Testis (tissue), 3 donors: ENCODE results near the gene BOD1L1. TPM values are rescaled to one million over a fixed set of nuclear protein-coding genes. Genes with fewer than 3 reads are reported as not detected.

ENCODE experiments used
- DNase-seq: peaks from one replicate; pipeline ENCODE4 v3.0.0-alpha.2; 2019
- H3K27ac ChIP-seq, 2 donors: fragments of 200-600 bp; sonication (generic); one replicate each; pipeline ENCODE4 v1.5.1; 2019
- H3K27me3 ChIP-seq: fragments of 200-600 bp; sonication (generic); one replicate; pipeline ENCODE4 v1.5.1; 2019
- H3K36me3 ChIP-seq: fragments of 200-600 bp; sonication (generic); one replicate; pipeline ENCODE4 v1.5.1; 2017; ENCODE audit warnings: low read depth; ENCODE audit errors: missing control alignments
- H3K4me1 ChIP-seq: fragments of 200-600 bp; sonication (generic); one replicate; pipeline ENCODE4 v1.5.1; 2019
- H3K4me3 ChIP-seq, 2 donors: fragments of 200-600 bp; sonication (generic); one replicate each; pipeline ENCODE4 v1.5.1; 2017 to 2019
- H3K9me3 ChIP-seq: fragments of 200-600 bp; sonication (generic); one replicate; pipeline ENCODE4 v1.5.1; 2017
- POLR2A ChIP-seq: fragments of 450-650 bp; IDR thresholded peaks from one replicate; pipeline ENCODE4 v1.6.1; 2017; ENCODE audit warnings: antibody characterized with exemption, mild to moderate bottlenecking, moderate library complexity
- WGBS, 2 donors: methylation state at CpG; one replicate each; pipeline ENCODE4 v1.1.5; 2018; 5-methylcytosine and 5-hydroxymethylcytosine counted together
- intact Hi-C: fragments of 100-400 bp; cut with DNase I; formaldehyde crosslinking; loops from one replicate; pipeline ENCODE4 v1.15.1; 2023; ENCODE audit warnings: low total_unique reads
- polyA plus RNA-seq: library from polyadenylated mRNA; stranded (reverse); fragments of 350-450 nt; fragmentation: Illumina TruSeq; extraction: RNeasy Lipid Tissue Mini Kit (QIAGEN cat#74804); gene quantifications from one replicate; pipeline ENCODE4 v1.2.3, GENCODE V29; 2014; ENCODE audit warnings: low read depth, low replicate concordance; ENCODE audit not compliant: insufficient read depth
- total RNA-seq, 2 donors: library from RNA; depleted of rRNA; stranded (reverse); fragments of >200 nt; gene quantifications; one replicate each; pipeline ENCODE4 v1.2.3, GENCODE V29; 2016
- TF ChIP-seq, protein P1 (sequence below), 3 experiments: fragments of 450-650 bp in 2 of 3; fragments of 200-600 bp in 1 of 3; sonication (generic) in 1 of 3; IDR thresholded peaks; one replicate each; pipeline ENCODE4 v1.5.1; 2016 to 2019; ENCODE audit warnings: antibody characterized with exemption in 3 of 3, mild to moderate bottlenecking in 2 of 3, moderate library complexity in 1 of 3

The BOD1L1 gene
- total and polyA plus RNA-seq, 3 donors from 2014 or later: 14.7 to 108 (median 98.1) TPM

GRCh38 chr4:13537011-13537831 lies 90.3 kb downstream of the BOD1L1 start:
- WGBS, 2 donors: 7 to 12% methylated on average over 30 to 34 of the region's 34 CpGs
- no peak overlapping the region for H3K27ac ChIP-seq
- no peaks in the 10 kb centered on the region for H3K36me3 ChIP-seq
- peaks cover 6% of the 10 kb centered on the region for H3K27me3 ChIP-seq
- DNase-seq: no peak
- TF ChIP-seq, protein P1, sequence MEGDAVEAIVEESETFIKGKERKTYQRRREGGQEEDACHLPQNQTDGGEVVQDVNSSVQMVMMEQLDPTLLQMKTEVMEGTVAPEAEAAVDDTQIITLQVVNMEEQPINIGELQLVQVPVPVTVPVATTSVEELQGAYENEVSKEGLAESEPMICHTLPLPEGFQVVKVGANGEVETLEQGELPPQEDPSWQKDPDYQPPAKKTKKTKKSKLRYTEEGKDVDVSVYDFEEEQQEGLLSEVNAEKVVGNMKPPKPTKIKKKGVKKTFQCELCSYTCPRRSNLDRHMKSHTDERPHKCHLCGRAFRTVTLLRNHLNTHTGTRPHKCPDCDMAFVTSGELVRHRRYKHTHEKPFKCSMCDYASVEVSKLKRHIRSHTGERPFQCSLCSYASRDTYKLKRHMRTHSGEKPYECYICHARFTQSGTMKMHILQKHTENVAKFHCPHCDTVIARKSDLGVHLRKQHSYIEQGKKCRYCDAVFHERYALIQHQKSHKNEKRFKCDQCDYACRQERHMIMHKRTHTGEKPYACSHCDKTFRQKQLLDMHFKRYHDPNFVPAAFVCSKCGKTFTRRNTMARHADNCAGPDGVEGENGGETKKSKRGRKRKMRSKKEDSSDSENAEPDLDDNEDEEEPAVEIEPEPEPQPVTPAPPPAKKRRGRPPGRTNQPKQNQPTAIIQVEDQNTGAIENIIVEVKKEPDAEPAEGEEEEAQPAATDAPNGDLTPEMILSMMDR (IDR thresholded peaks at IDR 0.05): no peak
- no peak for TF ChIP-seq POLR2A
- intact Hi-C loops: no loop called here
- no peaks in the 10 kb centered on the region for H3K9me3 ChIP-seq
- H3K4me1 ChIP-seq: peaks cover 5% of the 10 kb centered on the region
- no peak overlapping the region for H3K4me3 ChIP-seq

- peaks cover under 1% of the 10 kb centered on the region for H3K4me1 ChIP-seq
- no peaks in the 10 kb centered on the region for H3K9me3 ChIP-seq
- WGBS, 2 donors: 12 to 18% methylated on average over 6 of the region's 6 CpGs
- no peak overlapping the region for H3K4me3 ChIP-seq
- no peak overlapping the region for H3K27ac ChIP-seq
- no peaks in the 10 kb centered on the region for H3K36me3 ChIP-seq
- DNase-seq: no peak
- intact Hi-C loops: no loop called here
- TF ChIP-seq, protein P1 (IDR thresholded peaks at IDR 0.05): no peak
- TF ChIP-seq POLR2A: no peak
- peaks cover 6% of the 10 kb centered on the region for H3K27me3 ChIP-seq
Observed at GRCh38 chr4:13536607-13537006, 90.9 kb downstream of the BOD1L1 start.

DNA sequence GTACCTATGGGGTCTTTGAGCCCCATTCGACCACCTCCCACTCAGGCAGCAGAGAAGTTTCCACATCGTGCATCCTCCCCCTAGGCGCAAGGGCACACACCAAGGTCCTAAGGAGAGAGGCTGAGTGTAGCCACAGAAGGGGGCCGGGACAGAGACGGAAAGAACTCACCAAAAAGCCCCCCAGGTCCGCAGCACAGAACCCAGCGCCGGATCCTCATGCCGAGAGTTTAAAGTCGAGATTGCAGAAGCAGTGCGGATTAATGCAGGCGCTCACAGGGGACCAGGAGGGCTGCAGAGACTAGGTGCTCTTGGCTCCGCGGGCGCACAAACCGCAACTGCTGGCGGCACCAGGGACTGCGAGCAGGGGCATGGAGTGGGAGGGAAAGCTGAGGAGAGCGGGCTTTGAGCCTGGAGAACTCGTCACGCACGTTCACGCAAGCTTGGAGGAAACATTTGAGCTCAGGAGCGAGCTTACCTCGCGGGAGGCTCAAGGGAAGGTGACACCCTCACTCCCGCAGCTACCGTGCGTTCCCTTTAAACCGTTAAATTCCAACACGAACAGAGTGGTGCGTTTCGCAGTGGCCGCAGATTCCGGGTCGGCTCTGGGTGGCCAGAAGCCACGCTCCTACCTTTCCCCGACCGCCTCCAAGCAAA lies 91.7 kb downstream of the BOD1L1 start:
- TF ChIP-seq, protein P1 (IDR thresholded peaks at IDR 0.05): no peak
- TF ChIP-seq POLR2A: no peak
- Histone ChIP-seq H3K4me1 (no peaks in the 10 kb centered on the region), H3K27ac (no peak overlapping the region), H3K36me3 (no peaks in the 10 kb centered on the region), H3K9me3 (no peaks in the 10 kb centered on the region), H3K4me3 (no peak overlapping the region), H3K27me3 (peaks cover 6% of the 10 kb centered on the region)
- no peak for DNase-seq
- WGBS, 2 donors: 2 to 5% methylated on average over 12 to 39 of the region's 39 CpGs
- intact Hi-C loops: no loop called here

- intact Hi-C loops: no loop called here
- no peak for TF ChIP-seq POLR2A
- TF ChIP-seq, protein P1 (IDR thresholded peaks at IDR 0.05): no peak
- H3K9me3 ChIP-seq: no peaks in the 10 kb centered on the region
- DNase-seq: no peak
- H3K27ac ChIP-seq: no peak overlapping the region
- H3K4me1 ChIP-seq: no peaks in the 10 kb centered on the region
- peaks cover 6% of the 10 kb centered on the region for H3K27me3 ChIP-seq
- no peaks in the 10 kb centered on the region for H3K36me3 ChIP-seq
- H3K4me3 ChIP-seq: no peak overlapping the region
- 4 to 6% methylated on average over 18 of the region's 18 CpGs for WGBS, 2 donors
Observed at GRCh38 chr4:13535118-13535517, 92.4 kb downstream of the BOD1L1 start.
